Activated CD8-positive, alpha-beta memory T cell treated with anti-CD3 and anti-CD28 coated beads, Interleukin-2, amount 50 U/mL, for 48 hours (primary cell): Measurements from ENCODE around the gene AVPR2.

Experiments
- DNase-seq: peaks from one replicate; pipeline ENCODE4 v3.0.0-alpha.2; 2020

Gene AVPR2

GRCh38 chrX:153886915-153887314 is 17.6 kb upstream of the AVPR2 start:
- no peak for DNase-seq

- DNase-seq = no peak
These were observed 17.1 kb upstream of the AVPR2 start for GRCh38 chrX:153887385-153887784.

- DNase-seq = no peak
These were observed 16.1 kb upstream of the AVPR2 start for GRCh38 chrX:153888344-153888743.

DNA sequence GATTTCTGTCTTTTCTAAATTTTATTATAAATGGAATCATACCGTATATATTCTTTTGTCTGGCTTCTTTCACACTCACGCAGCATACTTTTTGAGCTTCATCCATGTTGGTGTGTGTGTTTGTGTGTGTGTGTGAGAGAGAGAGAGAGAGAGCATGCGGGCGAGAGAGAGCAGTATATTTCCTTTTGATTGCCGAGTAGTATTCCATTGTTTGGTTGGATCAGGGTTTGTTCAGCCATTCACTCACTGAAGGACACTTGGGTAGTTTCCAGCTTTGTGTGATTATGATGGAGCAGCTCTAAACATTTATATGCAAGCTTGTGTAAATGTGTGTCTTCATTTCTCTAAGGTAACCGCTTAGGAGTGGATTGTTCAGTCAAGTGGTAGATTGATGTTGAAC is 15.3 kb upstream of the AVPR2 start:
- DNase-seq = no peak

GRCh38 chrX:153897899-153898298 is 6.6 kb upstream of the AVPR2 start:
- no peak for DNase-seq

DNA sequence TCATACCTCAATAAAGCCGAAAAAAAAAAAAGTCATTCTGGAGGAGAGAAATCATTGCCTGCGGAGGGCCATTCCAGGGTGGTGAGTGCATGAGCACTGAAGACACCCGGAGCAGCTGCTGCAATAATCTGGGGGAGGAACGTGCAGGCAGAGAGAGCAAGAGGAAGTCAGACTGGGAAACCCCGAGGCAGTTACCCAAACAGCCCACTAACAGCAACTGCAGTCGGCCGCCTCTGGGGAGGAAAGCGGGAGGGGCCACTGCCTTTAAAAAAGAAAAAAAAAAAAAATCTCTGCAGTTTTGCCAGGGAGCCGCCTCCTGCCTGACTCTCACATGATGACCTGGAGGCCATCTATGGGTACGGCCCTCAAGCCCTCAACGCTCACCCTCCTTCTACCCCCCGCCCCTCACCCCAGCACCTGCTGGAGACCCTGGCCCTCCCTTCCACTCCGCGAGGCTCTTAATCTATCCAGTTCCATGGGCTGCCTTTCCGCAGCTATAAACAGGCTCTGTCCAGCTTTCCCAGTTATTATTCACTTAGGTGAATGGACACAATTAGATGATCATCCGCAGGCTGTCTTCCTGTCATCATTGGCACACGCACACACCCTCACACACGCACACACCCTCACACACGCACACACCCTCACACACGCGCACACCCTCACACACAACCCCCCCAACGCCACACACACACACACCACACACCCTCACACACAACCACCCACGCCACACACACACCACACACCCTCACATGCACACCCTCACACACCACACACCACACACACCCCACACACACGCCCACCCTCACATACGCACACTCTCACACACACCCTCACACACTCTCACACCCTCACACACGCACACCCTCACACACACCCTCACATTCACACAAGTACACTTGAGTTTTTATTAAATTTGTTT is 3.4 kb upstream of the AVPR2 start:
- no peak for DNase-seq

DNA sequence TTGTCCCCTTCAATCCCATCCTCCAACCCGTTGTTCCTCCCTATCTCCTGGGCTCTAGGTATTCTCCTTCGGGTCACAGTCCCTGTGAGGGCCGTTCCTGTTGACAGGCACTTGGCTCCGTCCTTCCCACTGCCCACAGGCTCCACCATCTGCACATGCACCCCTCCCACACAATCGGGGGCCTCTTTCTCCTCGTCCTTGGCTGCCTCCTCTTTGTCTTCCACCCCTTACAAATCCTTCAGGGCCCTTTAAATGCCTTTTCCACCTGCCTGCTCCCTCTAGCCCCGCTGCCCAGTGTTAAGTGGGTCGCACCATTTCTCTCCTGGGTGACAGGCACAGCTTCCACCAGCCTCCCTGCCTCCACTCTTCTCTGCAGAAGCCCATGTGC is 2.7 kb upstream of the AVPR2 start:
- DNase-seq = no peak

GRCh38 chrX:153902385-153902784 is 2.1 kb upstream of the AVPR2 start:
- DNase-seq = no peak

DNA sequence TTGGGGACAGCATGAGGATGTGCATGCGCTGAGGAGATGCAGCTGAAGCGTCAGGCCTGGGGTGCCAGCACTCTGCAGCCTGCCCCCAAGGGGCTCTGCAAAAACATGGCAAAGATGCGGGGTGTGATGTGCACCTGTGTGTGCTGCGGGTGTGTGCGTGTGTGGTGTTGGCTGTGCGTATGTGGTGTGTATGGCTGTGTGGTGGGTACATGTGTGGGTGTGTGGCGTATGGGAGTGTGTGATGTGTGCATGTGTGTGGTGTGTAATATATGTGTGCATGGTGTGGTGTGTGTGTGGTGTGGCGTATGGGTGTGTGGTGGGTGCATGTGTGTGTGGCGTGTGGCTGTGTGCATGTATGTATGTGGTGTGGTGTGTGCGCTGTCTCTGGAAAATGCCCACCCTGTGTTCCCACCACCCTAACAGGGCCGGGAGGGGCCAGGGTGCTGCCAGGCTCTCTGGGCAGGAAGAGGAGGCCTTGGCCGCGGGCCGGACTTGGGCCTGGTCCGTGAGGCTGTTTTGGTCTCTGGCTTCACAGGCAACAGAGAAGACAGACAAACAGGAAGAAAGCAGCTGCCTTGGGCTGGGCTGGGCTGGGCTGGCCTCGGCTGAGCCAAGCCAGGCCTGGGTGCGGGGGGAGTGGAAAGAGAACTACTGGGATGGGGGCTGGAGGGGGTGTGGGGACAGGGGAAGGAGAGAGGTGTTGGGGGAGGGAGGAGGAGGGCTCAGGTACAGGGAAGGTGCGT is 1.1 kb upstream of the AVPR2 start:
- DNase-seq = no peak

GRCh38 chrX:153905481-153906095 is 1.1 kb downstream of the AVPR2 start:
- DNase-seq = no peak

- no peak for DNase-seq
These were observed 1.8 kb downstream of the AVPR2 start for GRCh38 chrX:153906126-153906917.

DNA sequence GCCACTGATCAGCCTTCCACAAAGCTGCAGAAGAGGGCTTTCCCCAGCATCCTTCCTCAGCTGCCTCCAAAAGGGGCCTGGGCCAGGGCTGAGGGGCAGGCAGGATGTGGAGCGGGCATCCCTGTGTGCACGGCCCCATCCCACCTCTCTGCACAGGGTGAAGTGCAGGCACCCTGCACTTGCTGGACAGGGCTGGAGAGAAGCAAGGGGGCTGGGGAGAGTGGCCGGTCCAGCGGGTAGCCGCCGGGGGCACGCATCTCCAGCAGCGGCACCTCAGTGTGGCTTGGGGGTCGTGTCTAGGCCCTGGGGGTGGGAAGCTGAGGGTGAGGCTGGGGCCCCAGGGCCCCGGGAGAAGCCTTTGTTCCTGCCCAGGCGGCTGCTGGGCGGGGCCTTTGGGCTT is 3.0 kb downstream of the AVPR2 start:
- DNase-seq = no peak

- no peak for DNase-seq
These were observed 3.9 kb downstream of the AVPR2 start for GRCh38 chrX:153908219-153908860.

DNA sequence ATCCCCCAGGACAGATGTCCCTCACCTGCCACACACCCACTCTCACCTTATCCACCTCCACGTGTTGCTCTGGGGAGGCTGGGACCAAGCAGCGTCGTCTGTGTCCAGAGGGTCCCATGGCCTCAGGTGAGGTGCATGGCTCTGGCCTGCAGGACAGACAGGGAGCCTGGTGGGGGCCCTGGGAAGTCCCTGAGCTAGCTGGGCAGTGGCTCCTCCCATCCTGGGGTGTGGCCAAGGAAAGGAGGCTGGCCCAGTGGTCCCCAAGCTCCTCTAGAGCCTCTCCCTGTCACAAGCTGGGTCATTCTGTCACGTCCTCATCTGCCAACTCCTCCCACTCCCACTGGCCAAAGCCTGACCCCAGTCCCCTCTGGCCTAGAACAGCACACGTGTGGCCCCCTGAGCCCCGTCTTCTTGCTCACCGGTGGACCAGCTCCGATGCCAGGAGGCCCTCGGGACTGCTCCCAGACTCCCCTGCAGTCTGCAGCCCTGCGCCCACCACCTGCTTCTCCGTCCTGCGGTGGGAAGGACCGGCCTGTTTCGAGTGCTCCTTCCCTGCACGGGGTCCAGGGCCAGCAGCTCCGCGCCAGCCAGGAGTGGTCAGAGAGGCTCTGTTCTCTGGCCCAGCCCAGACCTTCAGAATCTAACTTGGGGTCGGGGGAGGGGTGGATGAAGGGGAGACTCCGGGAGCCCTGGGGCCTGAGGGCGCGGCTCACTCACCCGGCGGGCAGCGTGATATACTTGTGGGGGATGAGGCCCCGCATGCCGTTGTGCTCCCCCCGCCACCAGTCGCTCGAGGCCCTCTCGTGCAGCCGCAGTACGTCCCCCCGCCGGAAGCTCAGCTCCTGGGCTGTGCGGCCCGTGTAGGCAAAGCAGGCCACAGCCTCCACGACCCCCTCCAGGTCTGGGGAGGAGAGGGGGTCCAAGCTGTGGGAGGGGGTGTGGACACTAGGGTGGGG is 4.8 kb downstream of the AVPR2 start:
- DNase-seq = no peak

DNA sequence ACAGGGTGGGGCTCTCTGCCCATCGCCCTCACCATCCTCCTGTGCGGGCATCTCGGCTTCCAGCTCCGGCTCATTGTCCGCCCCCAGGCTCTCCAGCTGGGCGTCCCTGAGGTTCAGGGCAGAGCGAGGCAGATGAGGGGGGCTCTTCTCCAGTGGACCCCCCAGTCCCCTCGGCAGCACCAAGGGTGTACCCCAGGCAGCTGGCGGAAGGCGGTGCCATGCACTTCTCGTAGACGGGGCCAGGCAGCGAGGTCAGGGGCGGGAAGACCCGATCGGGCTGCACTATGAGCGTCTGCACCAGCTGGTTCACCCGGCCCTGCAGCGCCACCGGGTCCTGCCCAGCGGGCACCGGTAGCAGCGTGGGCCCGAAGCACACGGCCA is 5.5 kb downstream of the AVPR2 start:
- DNase-seq = no peak

- no peak for DNase-seq
These were observed 6.0 kb downstream of the AVPR2 start for GRCh38 chrX:153910446-153910845.

DNA sequence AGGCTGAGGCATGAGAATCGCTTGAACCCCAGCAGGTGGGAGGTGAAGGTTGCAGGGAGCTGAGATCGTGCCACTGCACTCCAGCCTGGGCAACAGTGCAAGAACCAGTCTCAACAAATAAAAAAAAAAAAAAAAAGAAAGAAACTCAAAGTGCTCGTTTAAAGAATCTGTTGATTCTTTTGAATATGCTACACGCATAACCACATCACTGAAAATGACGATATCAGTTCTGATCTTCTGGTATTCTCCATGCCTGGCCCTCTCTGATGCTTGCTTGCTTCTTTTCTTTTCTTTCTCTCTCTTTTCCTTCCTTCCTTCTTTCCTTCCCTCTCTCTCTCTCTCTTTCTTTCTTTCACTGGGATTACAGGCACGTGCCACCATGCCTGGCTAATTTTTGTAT is 7.3 kb downstream of the AVPR2 start:
- no peak for DNase-seq

DNA sequence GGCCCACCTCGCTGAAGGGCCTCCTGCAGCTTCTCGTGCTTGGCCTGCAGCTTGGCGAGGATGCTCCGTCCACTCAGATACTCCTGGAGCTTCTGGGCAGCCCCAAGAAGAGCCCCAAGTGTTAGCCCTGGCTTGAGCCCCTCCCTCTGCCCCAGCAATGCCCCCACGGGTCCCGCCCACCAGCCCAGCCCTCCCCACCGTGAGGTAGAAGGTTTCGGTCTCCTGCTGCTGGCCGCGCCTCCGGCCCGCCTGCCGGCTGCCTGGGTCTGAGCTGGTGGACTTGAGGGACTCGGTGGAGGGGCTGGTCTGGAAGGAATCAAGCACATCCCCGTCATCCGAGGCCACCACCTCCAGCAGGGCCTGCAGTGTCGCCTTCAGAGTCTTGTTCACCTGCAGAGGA is 8.7 kb downstream of the AVPR2 start:
- no peak for DNase-seq

DNA sequence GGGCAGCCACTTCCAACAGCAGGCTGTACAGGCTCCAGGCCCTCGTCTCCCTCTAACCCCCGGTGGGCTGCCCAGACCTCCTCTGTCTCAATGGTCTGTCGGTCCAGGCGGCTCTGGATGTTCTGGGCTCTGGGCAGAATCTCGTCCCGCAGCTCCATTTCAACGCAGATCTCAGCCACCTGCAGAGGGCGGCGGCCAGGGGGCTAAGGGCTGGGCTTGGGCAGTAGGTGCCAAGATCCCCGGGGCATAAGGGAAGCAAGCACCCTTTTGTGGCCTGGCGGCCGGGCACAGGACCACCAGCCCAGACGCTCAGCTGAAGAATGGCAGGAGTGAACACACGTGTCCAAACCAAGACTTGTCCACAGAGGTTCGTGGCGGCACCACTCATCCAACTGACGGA is 9.2 kb downstream of the AVPR2 start:
- no peak for DNase-seq

GRCh38 chrX:153917869-153918268 is 13.4 kb downstream of the AVPR2 start:
- DNase-seq = no peak

- DNase-seq = no peak
These were observed 14.8 kb downstream of the AVPR2 start for GRCh38 chrX:153919281-153919680.
